ENCODE data around the gene ANTKMT.

Gene ANTKMT

GRCh38 chr16:715477-716199 lies 5.3 kb upstream of the ANTKMT start:
- DNase-seq (ENCODE audit: low read depth in 2 of 2), result no peak

- no peak for DNase-seq (ENCODE audit: low read depth in 2 of 2)
Observed at GRCh38 chr16:716200-716568, 4.8 kb upstream of the ANTKMT start.

DNA sequence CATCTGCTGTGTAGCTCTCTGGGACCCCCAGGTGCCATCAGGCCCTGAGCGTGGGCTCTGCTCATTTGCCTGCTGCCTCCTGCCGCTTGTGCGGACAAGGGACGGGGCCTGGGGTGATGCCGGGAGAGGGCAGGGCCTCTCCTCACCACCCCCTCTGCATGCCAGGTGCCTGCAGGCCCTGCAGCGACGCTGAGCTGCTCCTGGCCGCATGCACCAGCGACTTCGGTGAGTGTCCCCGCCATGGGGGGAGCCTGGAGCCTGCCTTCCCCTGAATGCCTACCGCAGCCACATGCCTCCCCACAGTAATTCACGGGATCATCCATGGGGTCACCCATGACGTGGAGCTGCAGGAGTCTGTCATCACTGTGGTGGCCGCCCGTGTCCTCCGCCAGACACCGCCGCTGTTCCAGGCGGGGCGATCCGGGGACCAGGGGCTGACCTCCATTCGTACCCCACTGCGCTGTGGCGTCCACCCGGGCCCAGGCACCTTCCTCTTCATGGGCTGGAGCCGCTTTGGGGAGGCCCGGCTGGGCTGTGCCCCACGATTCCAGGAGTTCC lies 4.1 kb upstream of the ANTKMT start:
- DNase-seq (ENCODE audit: low read depth in 2 of 2), result no peak

GRCh38 chr16:717450-718245 lies 3.3 kb upstream of the ANTKMT start:
- no peak for DNase-seq (ENCODE audit: low read depth in 2 of 2)

DNA sequence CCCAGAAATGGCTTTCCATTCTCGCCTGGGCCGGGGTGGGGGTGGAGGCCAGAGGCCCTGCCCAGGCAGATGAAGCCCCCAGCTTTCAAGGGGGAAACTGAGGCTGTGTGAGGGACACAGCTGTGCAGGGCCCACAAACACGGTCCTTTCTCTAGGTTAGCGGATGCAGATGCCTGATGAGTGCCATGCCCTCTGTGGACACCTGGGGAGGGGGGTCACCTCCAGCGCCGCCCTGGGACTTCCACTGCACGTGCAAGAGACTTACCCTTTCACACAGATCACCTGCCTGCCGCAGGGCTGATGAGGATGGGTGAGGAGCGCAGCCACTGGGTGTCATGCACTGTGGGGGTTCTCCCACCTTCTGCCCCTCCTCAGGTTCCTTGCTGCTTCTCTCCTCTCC lies 2.6 kb upstream of the ANTKMT start:
- DNase-seq (ENCODE audit: low read depth in 2 of 2), result no peak

GRCh38 chr16:718922-719321 lies 2.0 kb upstream of the ANTKMT start:
- DNase-seq (ENCODE audit: low read depth in 2 of 2), result no peak

GRCh38 chr16:719815-720446 lies 1.0 kb upstream of the ANTKMT start:
- DNase-seq (ENCODE audit: low read depth in 2 of 2), result no peak

- DNase-seq (ENCODE audit: low read depth in 2 of 2), result peak in 1 of 2 donors; percentile 53
Observed at GRCh38 chr16:720447-720989, 428 bp upstream of the ANTKMT start.

DNA sequence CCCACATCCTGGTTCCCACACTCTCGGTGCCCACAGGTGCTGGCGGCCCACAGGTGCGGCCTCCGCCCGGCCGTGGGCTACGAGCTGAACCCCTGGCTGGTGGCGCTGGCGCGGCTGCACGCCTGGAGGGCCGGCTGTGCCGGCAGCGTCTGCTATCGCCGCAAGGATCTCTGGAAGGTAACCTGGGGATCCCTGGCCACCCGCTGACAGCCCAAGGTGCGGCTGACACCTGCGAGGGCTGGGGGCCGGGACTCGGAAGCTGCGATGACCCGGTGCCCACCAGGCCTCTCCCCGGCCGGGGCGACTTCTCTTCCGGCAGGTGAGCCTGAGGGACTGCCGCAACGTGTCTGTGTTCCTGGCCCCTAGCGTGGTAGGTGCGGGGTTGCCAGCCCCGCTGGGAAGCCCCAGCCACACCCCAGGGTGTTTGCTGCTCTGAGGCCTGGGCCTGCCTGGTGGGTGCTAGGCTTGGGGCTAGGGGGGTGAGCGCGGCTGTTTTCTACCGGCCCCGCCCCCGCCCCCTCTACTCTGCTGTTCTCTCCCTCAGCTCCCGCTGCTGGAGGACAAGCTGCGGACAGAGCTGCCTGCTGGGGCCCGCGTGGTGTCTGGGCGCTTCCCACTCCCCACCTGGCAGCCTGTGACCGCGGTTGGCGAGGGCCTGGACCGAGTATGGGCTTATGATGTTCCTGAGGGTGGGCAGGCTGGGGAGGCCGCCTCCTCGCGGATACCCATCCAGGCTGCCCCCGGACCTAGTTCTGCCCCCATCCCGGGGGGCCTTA lies 1.0 kb downstream of the ANTKMT start:
- DNase-seq (ENCODE audit: low read depth in 2 of 2), result no peak

DNA sequence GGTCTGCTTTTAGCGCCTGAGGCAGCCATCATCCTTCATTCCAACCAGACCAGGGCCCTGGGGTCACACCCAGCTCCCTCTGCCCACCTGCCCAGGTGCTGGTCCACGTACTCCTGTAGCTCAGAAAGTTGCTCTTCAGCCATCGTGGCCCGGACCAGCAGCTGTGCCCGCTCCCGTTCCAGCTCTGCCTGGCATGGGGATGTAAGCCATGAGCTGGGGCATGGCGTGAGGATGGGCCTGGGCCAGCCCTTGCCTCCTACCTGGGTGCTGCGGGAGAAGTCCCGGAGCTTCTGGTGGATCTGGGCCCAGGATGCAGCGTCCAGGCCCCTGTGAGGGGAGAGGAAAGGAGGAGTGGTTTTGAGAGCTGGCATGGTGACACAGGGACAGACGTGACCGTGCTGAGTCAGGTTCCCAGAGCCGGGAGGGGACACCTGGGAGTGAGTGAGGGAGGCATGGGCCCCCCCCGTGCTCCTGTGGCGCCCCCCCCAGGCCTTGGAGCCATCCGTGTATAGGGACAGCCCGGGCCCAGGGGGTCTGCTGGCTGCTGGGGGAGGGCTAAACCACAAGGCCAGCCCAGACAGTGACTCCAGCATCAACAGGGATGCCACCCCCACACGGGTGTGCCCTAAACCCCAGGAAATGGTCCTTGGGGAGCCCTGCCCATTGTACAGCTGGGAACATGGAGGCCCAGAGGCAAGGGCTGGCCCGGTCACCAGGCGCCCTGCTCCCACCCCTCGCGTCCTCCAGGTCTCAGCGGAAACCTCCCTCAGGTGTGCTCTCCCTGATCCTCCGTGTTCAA lies 2.1 kb downstream of the ANTKMT start:
- DNase-seq (ENCODE audit: low read depth in 2 of 2), result no peak

DNA sequence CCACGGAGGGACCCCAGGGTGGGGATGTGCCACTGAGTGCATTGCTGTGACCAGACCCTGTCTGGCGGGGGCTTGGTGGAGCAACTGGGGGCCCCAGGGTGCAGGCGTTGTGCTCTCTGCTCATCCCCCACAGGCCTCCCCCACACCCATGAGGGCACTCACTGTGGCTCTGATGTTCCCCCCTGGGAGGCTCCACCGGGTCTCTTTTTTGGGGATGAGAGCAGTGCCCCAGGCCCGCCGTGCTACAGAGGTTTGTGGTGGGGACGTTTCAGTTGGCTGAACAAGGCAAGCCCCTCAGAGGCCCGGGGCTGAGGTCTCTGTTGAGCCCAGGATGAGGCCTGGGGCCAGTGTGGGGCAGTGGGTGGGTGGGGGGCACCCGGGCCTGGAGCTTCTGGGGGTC lies 2.7 kb downstream of the ANTKMT start:
- no peak for DNase-seq (ENCODE audit: low read depth in 2 of 2)

GRCh38 chr16:724188-725040 lies 3.5 kb downstream of the ANTKMT start:
- DNase-seq (ENCODE audit: low read depth in 2 of 2), result no peak

GRCh38 chr16:725041-725376 lies 4.1 kb downstream of the ANTKMT start:
- no peak for DNase-seq (ENCODE audit: low read depth in 2 of 2)

- no peak for DNase-seq (ENCODE audit: low read depth in 2 of 2)
Observed at GRCh38 chr16:725463-726187, 4.7 kb downstream of the ANTKMT start.

GRCh38 chr16:726188-726437 lies 5.2 kb downstream of the ANTKMT start:
- DNase-seq (ENCODE audit: low read depth in 2 of 2), result no peak

GRCh38 chr16:726438-727290 lies 5.7 kb downstream of the ANTKMT start, which contains the start of the genes CCDC78 and HAGHL:
CCDC78 (minus strand) TSS chr16:726443; CDS start chr16:726367, 76 bp downstream.
HAGHL (plus strand) TSS chr16:727106; CDS start chr16:727510, 404 bp downstream.
- DNase-seq (ENCODE audit: low read depth in 2 of 2), result peak in 1 of 2 donors; percentile 50

- no peak for DNase-seq (ENCODE audit: low read depth in 2 of 2)
Observed at GRCh38 chr16:727291-727977, 6.5 kb downstream of the ANTKMT start.

Measured in activated CD4-positive, alpha-beta T cell treated with anti-CD3 and anti-CD28 coated beads for 24 hours (primary cell).